ENCODE measurements around the gene SH3PXD2A.

SH3PXD2A gene

GRCh38 chr10:103711351-103711994 is 143.9 kb downstream of the SH3PXD2A start:
- DNase-seq (ENCODE audit: low read depth in 2 of 3, low spot score in 1 of 3): no peak

GRCh38 chr10:103710490-103710889 is 144.9 kb downstream of the SH3PXD2A start:
- no peak for DNase-seq (ENCODE audit: low read depth in 2 of 3, low spot score in 1 of 3)

- DNase-seq (ENCODE audit: low read depth in 2 of 3, low spot score in 1 of 3): no peak
Measured at GRCh38 chr10:103709341-103709920, 145.9 kb downstream of the SH3PXD2A start.

- no peak for DNase-seq (ENCODE audit: low read depth in 2 of 3, low spot score in 1 of 3)
Measured at GRCh38 chr10:103708627-103709288, 146.6 kb downstream of the SH3PXD2A start.

- no peak for DNase-seq (ENCODE audit: low read depth in 2 of 3, low spot score in 1 of 3)
Measured at GRCh38 chr10:103707956-103708626, 147.3 kb downstream of the SH3PXD2A start.

- no peak for DNase-seq (ENCODE audit: low read depth in 2 of 3, low spot score in 1 of 3)
Measured at GRCh38 chr10:103706762-103707161, 148.6 kb downstream of the SH3PXD2A start.

GRCh38 chr10:103706047-103706446 is 149.3 kb downstream of the SH3PXD2A start:
- no peak for DNase-seq (ENCODE audit: low read depth in 2 of 3, low spot score in 1 of 3)

GRCh38 chr10:103703941-103704919 is 151.1 kb downstream of the SH3PXD2A start:
- no peak for DNase-seq (ENCODE audit: low read depth in 2 of 3, low spot score in 1 of 3)

GRCh38 chr10:103701380-103702222 is 153.8 kb downstream of the SH3PXD2A start:
- DNase-seq (ENCODE audit: low read depth in 2 of 3, low spot score in 1 of 3): no peak

GRCh38 chr10:103700436-103700715 is 155.0 kb downstream of the SH3PXD2A start:
- no peak for DNase-seq (ENCODE audit: low read depth in 2 of 3, low spot score in 1 of 3)

- no peak for DNase-seq (ENCODE audit: low read depth in 2 of 3, low spot score in 1 of 3)
Measured at GRCh38 chr10:103699611-103700435, 155.6 kb downstream of the SH3PXD2A start.

GRCh38 chr10:103698266-103698665 is 157.1 kb downstream of the SH3PXD2A start:
- DNase-seq (ENCODE audit: low read depth in 2 of 3, low spot score in 1 of 3): no peak

GRCh38 chr10:103697787-103698186 is 157.6 kb downstream of the SH3PXD2A start:
- no peak for DNase-seq (ENCODE audit: low read depth in 2 of 3, low spot score in 1 of 3)

GRCh38 chr10:103696411-103697145 is 158.8 kb downstream of the SH3PXD2A start:
- DNase-seq (ENCODE audit: low read depth in 2 of 3, low spot score in 1 of 3): peak; percentile 69 to 73 (median 72)

- DNase-seq (ENCODE audit: low read depth in 2 of 3, low spot score in 1 of 3): no peak
Measured at GRCh38 chr10:103696094-103696410, 159.3 kb downstream of the SH3PXD2A start.

- DNase-seq (ENCODE audit: low read depth in 2 of 3, low spot score in 1 of 3): no peak
Measured at GRCh38 chr10:103695584-103696005, 159.8 kb downstream of the SH3PXD2A start.

GRCh38 chr10:103693812-103694205 is 161.6 kb downstream of the SH3PXD2A start:
- no peak for DNase-seq (ENCODE audit: low read depth in 2 of 3, low spot score in 1 of 3)

- no peak for DNase-seq (ENCODE audit: low read depth in 2 of 3, low spot score in 1 of 3)
Measured at GRCh38 chr10:103692952-103693811, 162.2 kb downstream of the SH3PXD2A start.
